HG03571 (cell line): ENCODE measurements around the gene ZNF92.
"Not testable (repeated sequence)": the region's sequence is repeated elsewhere in the genome, so short reads cannot be mapped to it uniquely, and the experiment has no call there.

Experiments used
- ATAC-seq: cut with Tn5 transposase; IDR thresholded peaks from one replicate; pipeline ENCODE4 v1.9.1; 2021; ENCODE audit not compliant: unreplicated experiment

The ZNF92 gene

DNA sequence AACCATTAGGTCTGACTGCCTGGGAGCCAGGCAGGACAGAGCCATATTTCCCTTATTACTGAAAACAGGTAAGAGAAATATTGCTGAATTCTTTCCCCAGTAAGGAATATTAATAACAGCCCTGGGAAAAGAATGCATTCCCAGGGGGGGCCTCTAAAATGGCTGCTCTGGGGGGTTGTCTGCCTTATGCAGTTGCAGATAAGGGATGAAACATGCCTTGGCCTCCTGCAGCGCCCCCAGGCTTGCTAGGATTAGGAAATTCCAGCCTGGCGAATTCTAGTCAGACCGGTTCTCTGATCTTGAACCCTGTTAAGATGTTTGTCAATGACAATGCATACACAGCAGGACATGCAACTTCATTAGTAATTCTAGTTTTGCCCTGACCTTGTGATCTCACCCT is 49.6 kb downstream of the ZNF92 start:
- ATAC-seq: not testable (repeated sequence)

DNA sequence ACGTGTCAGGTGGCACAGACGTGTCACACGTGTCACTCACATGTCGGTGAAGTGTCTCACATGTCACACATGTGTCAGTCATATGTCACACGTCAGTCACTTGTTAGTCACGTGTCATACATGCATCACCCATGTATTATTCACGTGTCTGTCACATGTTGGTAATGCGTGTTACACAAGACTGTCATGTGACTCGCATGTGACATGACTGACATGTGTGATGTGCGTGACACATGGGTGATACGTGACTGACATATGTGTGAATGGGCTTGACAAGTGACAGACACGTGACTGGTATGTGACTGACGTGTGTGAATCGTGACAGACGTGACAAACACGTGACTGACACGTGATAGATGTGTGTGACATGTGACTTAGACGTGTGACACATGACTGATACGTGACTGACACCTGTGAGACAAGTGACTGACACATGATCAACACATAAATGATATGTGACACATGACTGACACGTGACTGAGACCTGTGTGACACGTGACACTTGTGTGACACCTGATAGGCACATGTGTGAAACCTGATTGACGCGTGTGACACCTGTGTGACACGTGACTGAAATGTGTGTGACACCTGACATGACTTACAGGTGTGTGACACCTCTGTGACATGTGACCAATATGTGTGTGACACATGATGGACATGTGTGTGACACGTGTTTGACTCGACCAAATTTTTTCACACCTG is 56.1 kb downstream of the ZNF92 start:
- no peak for ATAC-seq

DNA sequence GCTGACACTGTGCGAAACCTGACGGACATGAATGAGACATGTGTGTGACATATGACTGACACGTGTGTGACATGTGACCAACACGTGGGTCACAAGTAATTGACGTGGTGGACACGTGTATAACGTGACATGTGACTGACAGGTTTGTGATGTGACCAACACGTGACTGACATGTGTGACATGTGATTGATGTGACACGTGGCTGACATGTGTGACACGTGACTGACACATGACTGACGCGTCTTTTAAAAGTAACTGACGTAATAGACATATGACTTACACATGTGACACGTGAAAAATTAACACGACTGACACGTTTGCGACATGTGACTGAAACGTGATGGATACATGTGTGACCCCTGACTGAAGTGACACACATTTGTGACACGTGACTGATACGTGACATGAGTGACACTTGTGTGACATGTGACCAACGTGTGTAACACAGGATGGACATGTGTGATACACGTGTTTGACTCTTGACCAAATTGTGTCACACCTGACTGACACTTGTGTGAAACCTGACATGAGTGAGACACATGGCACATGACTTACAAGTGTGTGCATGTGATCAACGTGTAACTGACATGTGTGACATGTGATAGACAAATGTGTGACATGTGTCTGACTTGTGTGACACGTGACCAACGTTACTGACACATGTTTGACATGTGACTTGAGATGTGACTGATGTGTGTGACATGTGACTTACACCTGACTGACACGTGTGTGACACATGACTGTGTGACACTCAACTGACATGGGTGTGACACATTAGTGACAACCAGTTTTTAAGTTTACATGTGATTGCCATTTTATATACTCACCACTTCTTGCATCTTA is 56.9 kb downstream of the ZNF92 start:
- ATAC-seq: no peak

DNA sequence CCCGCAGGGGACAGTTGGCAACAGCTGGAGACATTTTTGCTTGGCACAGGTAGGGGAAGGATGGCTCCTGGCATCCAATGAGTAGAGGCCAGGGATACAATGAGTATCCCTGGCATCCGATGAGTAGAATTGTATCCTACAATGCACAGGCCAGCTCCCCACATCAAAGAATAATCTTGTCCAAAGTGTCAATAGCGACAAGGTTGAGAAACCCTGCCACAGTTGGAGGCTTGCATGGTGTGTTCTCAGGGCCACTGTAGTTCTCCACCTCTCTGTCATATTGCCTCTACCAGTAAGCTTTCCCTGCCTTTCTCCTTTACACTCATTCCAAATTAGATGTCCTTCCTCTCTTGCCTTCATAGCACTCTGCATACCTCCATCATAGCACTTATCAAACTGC is 60.7 kb downstream of the ZNF92 start:
- ATAC-seq: no peak

DNA sequence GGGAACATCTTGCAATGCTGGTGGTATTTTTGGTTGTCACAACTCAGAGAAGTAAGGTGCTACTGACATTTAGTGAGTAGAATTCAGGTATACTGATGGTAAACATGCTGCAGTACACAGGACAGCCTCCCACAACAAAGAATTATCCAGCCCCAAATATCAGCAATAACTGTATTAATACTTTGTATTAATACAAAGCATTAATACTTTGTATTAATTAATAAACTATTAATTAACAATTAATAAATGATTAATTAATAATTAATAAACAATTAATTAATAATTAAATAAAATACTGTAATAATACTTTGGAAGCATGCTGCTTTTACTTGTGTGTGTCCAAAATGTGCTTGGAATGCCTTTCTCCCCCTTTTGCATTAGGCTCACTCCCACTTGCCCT is 62.5 kb downstream of the ZNF92 start:
- ATAC-seq: no peak

DNA sequence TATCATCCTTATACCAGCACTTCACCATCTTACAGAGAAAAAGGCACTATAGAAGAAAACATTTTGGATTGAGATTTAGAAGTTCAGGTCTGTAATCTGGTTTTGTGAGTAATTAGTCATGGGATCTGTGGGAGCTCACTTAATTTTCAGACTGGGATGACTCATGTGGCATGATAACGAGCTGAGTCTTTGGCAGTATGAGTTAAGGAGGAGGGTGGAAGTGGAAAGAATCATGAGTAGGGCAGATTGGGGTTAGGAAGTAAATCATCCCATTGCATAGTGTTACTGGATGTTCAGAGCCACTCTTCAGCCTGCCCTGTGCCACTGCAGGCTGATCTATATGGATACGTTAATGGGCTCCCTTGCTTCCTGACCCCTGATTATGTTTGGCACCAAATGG is 64.9 kb downstream of the ZNF92 start:
- no peak for ATAC-seq

DNA sequence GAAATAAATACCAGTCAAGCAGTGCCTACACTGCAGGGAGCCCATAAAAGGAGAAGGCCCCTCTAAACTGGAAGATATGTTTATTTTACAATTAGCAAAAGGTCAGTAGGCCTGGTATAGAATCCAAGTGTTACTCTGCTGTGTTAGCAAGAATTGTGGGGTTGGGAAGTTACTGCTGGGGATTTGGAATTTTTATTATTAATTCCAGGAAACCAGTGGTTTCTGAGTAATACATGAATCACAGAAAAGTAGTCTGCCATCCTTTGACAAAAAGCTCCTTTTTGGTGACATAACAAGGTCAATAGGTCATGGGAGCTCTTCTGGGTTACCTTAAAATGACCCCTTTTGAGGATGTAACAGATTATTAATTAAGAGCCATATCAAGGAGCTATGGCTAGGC is 67.4 kb downstream of the ZNF92 start:
- no peak for ATAC-seq

DNA sequence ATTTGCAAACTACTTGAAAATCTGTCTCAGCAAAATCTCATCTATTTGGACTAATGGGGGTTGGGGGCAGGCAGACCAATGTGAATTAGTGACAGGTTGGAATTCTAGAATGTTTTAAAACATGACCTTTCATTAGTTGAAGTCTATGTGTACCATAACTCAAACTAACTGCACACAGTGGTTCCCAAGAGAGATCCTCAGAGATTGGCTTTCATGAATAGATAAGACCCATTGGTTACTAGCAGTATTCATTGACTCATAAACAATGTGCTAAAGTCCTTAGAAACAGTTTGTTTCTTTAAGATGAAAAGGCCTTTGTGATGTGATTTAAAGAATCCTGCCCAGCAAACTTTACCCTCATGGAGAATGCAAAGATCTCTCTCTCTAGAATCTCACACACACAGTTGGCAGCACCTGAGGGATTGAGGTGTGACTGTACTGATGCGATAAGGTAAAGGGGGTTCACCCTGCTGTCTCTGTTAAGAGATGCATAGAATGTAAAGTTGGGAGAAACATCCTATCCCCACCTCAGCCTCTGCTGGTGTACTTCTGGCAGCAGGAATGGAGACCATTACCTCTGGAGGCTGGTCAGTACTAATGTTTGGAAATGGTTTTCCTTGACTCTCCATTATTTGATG is 70.7 kb downstream of the ZNF92 start:
- ATAC-seq: no peak

DNA sequence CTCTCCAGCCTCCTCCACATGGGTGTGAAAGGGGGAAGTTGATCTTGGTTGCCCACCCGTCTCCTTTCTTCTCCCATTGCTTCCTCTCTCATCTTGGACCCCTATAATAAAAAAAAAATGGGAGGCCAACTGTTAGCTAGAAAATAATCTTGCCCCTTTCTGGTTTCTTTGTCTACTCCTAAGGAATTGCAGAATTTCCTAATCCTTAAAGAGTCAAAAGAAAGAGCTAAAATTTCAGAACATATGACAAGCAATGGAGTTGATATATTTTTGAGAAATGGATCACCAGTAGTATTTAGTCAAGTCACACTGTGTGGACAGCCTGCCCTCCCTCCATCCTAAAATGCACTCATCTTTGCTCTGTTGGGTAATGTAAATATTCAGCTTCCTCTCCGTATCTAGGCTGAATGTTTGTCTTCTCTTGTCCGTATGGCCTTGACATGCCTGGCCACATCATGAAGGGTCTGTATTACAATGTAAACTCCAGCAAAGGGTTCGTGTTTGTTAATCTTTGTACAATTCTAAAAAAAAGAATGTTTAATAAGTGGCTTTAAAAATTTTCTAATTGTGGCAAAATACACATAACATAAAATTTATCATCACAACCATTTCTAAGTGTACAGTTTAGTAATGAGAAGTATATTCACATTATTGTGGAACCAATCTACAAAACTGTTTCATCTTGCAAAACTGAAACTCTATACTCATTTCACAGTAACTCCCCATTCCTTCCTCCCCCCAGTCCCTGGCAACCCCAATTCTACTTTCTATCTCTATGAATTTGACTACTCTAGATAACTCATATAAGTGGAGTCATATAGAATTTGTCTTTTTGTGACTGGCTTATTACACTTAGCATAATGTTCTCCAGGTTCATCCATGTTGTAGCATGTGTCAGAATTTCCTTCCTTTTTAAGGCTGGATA is 71.5 kb downstream of the ZNF92 start:
- no peak for ATAC-seq

DNA sequence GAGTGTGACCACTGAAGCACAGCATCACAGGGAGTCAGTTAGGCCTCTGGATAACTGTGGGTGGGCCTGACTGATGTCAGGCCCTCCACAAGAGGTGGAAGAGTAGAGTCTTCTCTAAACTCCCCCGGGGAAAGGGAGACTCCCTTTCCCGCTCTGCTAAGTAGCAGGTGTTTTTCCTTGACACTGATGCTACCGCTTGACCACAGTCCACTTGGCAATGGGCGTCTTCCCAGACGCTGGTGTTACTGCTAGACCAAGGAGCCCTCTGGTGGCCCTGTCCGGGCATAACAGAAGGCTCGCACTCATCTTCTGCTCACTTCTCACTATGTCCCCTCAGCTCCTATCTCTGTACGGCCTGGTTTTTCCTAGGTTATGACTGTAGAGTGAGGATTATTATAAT is 73.4 kb downstream of the ZNF92 start:
- ATAC-seq: not testable (repeated sequence)

DNA sequence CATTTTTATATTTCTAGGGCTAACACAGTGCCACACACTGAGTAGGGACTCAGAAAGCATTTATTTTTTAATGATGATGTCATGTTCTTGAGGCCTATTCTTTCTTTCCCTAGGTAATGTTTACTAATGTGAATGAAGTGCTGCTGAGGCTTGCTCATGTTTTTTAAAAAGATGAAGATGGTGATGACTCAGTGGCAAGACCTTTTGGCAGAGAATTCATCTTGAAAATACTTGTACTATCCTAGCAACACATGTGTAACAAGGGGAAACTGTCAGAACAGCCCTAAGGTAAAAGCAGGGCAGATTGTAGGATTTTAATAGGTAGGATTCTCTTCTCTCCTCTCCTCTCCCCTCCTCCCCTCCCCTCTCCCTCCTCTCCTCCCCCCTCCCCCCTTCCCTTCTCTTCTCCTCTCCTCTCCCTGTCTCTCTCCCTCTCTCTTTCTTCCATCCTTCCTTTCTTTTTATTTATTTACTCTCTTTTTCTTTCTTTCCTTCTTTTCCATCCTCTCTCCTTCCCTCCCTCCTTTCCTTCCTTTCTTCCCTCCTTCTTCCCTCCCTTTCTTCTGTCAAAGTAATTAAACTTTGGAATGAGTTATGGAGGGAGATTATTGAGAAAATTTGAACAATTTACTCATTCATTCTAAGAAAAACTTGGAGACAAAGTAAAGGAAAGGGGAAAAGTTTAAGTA is 75.3 kb downstream of the ZNF92 start:
- no peak for ATAC-seq

DNA sequence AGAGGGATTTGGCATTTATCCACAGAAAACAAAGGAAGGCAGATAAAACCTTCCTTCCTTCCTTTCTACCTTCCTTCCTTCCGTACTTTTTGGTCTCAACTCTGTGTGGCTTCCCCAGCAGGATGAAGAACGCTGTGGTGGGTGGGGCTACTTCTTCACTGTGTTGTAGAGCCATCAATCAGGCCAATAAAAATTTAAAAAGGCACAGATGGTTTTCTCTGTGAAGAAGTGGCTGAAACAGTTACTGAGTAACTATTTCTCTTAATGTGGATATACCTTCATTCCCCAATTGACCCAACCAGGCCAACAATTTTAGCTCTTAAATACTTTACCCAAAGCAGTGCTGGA is 75.8 kb downstream of the ZNF92 start:
- no peak for ATAC-seq
